GM19324 (cell line): Measurements from ENCODE around the gene ZNF491.
"Not testable (repeated sequence)": the region's sequence is repeated elsewhere in the genome, so short reads cannot be mapped to it uniquely, and the experiment has no call there.

Experiments used
- ATAC-seq: cut with Tn5 transposase; IDR thresholded peaks from one replicate; pipeline ENCODE4 v1.9.1; 2021; ENCODE audit warnings: mild to moderate bottlenecking, moderate library complexity; ENCODE audit not compliant: unreplicated experiment, low FRiP score

ZNF491 gene

GRCh38 chr19:11798391-11799330, at the start of gene ZNF491:
ZNF491 (plus strand) TSS chr19:11798523; CDS start chr19:11805954, 7,431 bp downstream.
- ATAC-seq: no peak

- no peak for ATAC-seq
These were observed 48.6 kb upstream of the ZNF491 start for GRCh38 chr19:11749751-11750150.

- no peak for ATAC-seq
These were observed 46.0 kb upstream of the ZNF491 start for GRCh38 chr19:11752244-11752736.

GRCh38 chr19:11754663-11755062, 43.7 kb upstream of the ZNF491 start:
- no peak for ATAC-seq

GRCh38 chr19:11756965-11757364, 41.4 kb upstream of the ZNF491 start:
- no peak for ATAC-seq

GRCh38 chr19:11759805-11760204, 38.5 kb upstream of the ZNF491 start:
- no peak for ATAC-seq

- ATAC-seq: no peak
These were observed 35.2 kb upstream of the ZNF491 start for GRCh38 chr19:11763117-11763516.

- ATAC-seq: no peak
These were observed 34.7 kb upstream of the ZNF491 start for GRCh38 chr19:11763611-11764010.

- ATAC-seq: peak; percentile 95
These were observed 31.4 kb upstream of the ZNF491 start, which contains the start of gene ZNF441 for GRCh38 chr19:11766597-11767591. ZNF441 (plus strand) TSS chr19:11767000; CDS start chr19:11767194, 194 bp downstream.

GRCh38 chr19:11767633-11768133, 30.6 kb upstream of the ZNF491 start:
- peak; percentile 34 for ATAC-seq

- no peak for ATAC-seq
These were observed 28.3 kb upstream of the ZNF491 start for GRCh38 chr19:11769995-11770394.

GRCh38 chr19:11771520-11771919, 26.8 kb upstream of the ZNF491 start:
- not testable (repeated sequence) for ATAC-seq

- ATAC-seq: not testable (repeated sequence)
These were observed 21.7 kb upstream of the ZNF491 start for GRCh38 chr19:11776669-11777068.

- no peak for ATAC-seq
These were observed 17.8 kb upstream of the ZNF491 start for GRCh38 chr19:11780431-11781020.

- no peak for ATAC-seq
These were observed 16.8 kb upstream of the ZNF491 start for GRCh38 chr19:11781295-11782057.

- ATAC-seq: no peak
These were observed 14.6 kb upstream of the ZNF491 start for GRCh38 chr19:11783767-11784166.

- ATAC-seq: no peak
These were observed 14.0 kb upstream of the ZNF491 start for GRCh38 chr19:11784356-11784755.

- no peak for ATAC-seq
These were observed 10.8 kb upstream of the ZNF491 start for GRCh38 chr19:11787536-11787935.

- ATAC-seq: no peak
These were observed 5.4 kb upstream of the ZNF491 start for GRCh38 chr19:11792942-11793341.
